HFFc6 (cell line): ENCODE measurements around the gene ARHGEF4. TPM values are rescaled to one million over a fixed set of nuclear protein-coding genes. Genes with fewer than 3 reads are reported as not detected.

Experiments
- DNase-seq: peaks from one replicate; pipeline ENCODE4 v3.0.0-alpha.2; 2018
- H3K27ac Mint-ChIP-seq: 2 replicates; pipeline ENCODE4 v1.8.0; 2020; ENCODE audit warnings: mild to moderate bottlenecking, mixed read lengths
- H3K27me3 Mint-ChIP-seq: 2 replicates; pipeline ENCODE4 v1.8.0; 2021; ENCODE audit warnings: mild to moderate bottlenecking, moderate library complexity, mixed read lengths; ENCODE audit not compliant: insufficient read depth
- H3K36me3 Mint-ChIP-seq: 2 replicates; pipeline ENCODE4 v1.8.0; 2021; ENCODE audit warnings: low read depth, mixed read lengths
- H3K4me1 Mint-ChIP-seq: 2 replicates; pipeline ENCODE4 v1.8.0; 2020; ENCODE audit warnings: low read depth, mixed read lengths
- H3K4me3 Mint-ChIP-seq: 2 replicates; pipeline ENCODE4 v1.8.0; 2020; ENCODE audit warnings: mild to moderate bottlenecking, moderate library complexity, mixed read lengths
- H3K9me3 Mint-ChIP-seq: 2 replicates; pipeline ENCODE4 v1.8.0; 2020; ENCODE audit warnings: mild to moderate bottlenecking, mixed read lengths
- total RNA-seq, 6 experiments: library from RNA; stranded (reverse); fragmentation: NEBNext Ultra II Directional; extraction: Animal tissue kit (Norgen Biotek cat#: 25700); gene quantifications; 2 replicates in 1 of 6; 3 replicates in 5 of 6; pipeline ENCODE4 v1.2.3, GENCODE V29; 2021
- TF ChIP-seq, protein P1 (sequence below): fragments of 200-600 bp; sonication (generic); IDR thresholded peaks from 2 replicates; pipeline ENCODE4 v1.5.0; 2021; ENCODE audit warnings: antibody characterized with exemption, mild to moderate bottlenecking

ARHGEF4 gene
- total RNA-seq, 6 experiments from 2014 or later: 0.94 to 2.2 (median 1.4) TPM

GRCh38 chr2:131056932-131057287 lies 220.2 kb downstream of the ARHGEF4 start:
- H3K27me3 Mint-ChIP-seq: peaks cover 3% of the 10 kb centered on the region; the same call in 1 of the 2 replicates
- H3K4me1 Mint-ChIP-seq: peaks cover 48% of the 10 kb centered on the region
- no peak for DNase-seq
- H3K36me3 Mint-ChIP-seq: peaks cover 57% of the 10 kb centered on the region
- TF ChIP-seq, protein P1, sequence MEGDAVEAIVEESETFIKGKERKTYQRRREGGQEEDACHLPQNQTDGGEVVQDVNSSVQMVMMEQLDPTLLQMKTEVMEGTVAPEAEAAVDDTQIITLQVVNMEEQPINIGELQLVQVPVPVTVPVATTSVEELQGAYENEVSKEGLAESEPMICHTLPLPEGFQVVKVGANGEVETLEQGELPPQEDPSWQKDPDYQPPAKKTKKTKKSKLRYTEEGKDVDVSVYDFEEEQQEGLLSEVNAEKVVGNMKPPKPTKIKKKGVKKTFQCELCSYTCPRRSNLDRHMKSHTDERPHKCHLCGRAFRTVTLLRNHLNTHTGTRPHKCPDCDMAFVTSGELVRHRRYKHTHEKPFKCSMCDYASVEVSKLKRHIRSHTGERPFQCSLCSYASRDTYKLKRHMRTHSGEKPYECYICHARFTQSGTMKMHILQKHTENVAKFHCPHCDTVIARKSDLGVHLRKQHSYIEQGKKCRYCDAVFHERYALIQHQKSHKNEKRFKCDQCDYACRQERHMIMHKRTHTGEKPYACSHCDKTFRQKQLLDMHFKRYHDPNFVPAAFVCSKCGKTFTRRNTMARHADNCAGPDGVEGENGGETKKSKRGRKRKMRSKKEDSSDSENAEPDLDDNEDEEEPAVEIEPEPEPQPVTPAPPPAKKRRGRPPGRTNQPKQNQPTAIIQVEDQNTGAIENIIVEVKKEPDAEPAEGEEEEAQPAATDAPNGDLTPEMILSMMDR: no peak
- no peak overlapping the region; the same call in 1 of the 2 replicates for H3K4me3 Mint-ChIP-seq
- H3K9me3 Mint-ChIP-seq: no peaks in the 10 kb centered on the region
- H3K27ac Mint-ChIP-seq: peak overlapping the region; percentile 92

DNA sequence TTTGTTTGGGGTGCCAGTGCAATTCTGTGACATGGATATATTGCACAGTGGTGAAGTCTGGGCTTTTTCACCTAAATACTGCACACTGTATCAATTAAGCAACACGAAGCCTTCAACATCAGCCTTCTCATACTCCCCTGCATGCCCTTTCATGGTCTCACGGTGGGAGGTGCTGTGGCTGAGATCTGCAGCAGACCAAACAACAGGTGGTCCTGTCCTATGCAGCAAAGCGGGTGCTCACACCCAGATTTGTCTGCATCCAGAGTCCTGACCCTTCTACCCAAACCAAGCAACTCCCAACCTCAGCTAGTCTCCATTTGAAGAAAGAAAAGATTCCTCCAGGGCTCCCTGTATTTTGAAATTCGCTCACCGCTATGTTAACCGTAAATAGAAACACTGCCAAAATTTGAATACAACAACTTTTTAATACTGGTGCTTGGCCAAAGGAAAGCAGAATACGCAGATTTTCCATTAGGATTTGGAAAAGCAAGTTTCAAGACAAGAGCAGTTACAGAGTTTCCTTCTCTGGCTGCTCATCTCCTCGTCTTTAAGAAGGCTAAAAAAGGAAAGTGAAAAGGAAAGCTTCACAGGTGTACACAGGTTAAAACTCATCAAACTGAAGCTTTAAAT lies 221.6 kb downstream of the ARHGEF4 start:
- H3K4me1 Mint-ChIP-seq: peaks cover 51% of the 10 kb centered on the region
- TF ChIP-seq, protein P1: no peak
- peak overlapping the region; percentile 21; the same call in 1 of the 2 replicates for H3K27ac Mint-ChIP-seq
- H3K27me3 Mint-ChIP-seq: peaks cover 3% of the 10 kb centered on the region; the same call in 1 of the 2 replicates
- no peak overlapping the region for H3K4me3 Mint-ChIP-seq
- no peak for DNase-seq
- H3K9me3 Mint-ChIP-seq: no peaks in the 10 kb centered on the region
- peaks cover 46% of the 10 kb centered on the region for H3K36me3 Mint-ChIP-seq

DNA sequence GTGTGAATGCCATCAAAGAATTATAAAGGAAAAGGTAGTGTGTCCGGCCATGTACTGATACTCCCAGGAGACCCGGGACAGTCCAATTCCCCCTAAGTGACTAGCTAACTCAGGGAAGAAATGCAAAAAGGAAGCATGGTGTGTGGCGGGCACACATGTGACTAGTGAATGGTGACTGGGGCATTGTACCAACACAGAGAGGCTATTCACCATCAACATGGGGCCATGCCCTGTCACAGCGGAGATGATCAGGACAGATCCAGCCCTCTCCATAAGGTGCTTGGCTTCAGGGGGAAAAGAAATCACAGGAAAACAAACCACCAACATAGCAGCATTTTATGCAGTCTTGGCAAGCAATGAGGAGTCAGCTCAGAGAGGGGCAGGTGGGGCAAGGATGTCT lies 222.2 kb downstream of the ARHGEF4 start:
- H3K27ac Mint-ChIP-seq: no peak overlapping the region
- TF ChIP-seq, protein P1: no peak
- H3K27me3 Mint-ChIP-seq: peaks cover 3% of the 10 kb centered on the region; the same call in 1 of the 2 replicates
- DNase-seq: no peak
- H3K9me3 Mint-ChIP-seq: no peaks in the 10 kb centered on the region
- H3K4me3 Mint-ChIP-seq: no peak overlapping the region
- H3K36me3 Mint-ChIP-seq: peaks cover 45% of the 10 kb centered on the region
- H3K4me1 Mint-ChIP-seq: peaks cover 51% of the 10 kb centered on the region

DNA sequence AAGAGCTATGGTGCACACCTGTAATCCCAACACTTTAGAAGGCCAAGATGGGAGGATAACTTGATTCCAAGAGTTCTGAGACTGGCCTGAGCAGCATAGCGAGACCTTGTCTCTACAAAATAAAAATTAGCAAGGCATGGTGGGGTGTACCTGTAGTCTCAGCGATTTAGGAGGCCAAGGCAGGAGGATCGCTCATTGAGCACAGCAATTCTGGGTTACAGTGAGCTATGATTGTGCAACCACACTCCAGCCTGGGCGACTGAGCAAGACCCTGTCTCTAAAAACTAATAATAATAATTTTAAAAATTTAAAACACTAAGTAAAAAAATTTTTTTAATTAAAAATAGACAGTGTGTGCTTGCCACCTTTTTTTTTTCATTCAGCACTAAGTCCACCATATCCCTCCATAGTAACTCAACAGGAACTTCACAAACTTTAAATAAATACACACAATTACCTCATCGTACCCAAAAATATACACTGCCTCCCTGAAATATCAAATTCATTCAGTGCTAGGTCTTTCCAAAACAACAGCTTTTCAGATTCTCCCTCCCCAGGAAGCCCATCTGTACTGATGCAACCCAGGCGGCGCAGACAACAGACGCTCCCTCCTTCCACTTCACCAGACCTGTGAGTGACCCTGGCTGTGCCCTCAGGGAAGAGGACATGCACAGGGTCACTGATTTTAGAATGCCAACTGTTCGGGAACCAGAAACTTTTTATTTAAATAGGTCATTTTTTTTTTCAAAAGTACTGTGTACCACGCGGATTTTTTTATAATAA lies 227.0 kb downstream of the ARHGEF4 start:
- peaks cover 1% of the 10 kb centered on the region; the same call in 1 of the 2 replicates for H3K27me3 Mint-ChIP-seq
- TF ChIP-seq, protein P1: no peak
- DNase-seq: no peak
- H3K4me1 Mint-ChIP-seq: peaks cover 31% of the 10 kb centered on the region
- peak overlapping the region; percentile 65 for H3K27ac Mint-ChIP-seq
- H3K9me3 Mint-ChIP-seq: no peaks in the 10 kb centered on the region
- H3K4me3 Mint-ChIP-seq: no peak overlapping the region
- H3K36me3 Mint-ChIP-seq: peaks cover 33% of the 10 kb centered on the region

DNA sequence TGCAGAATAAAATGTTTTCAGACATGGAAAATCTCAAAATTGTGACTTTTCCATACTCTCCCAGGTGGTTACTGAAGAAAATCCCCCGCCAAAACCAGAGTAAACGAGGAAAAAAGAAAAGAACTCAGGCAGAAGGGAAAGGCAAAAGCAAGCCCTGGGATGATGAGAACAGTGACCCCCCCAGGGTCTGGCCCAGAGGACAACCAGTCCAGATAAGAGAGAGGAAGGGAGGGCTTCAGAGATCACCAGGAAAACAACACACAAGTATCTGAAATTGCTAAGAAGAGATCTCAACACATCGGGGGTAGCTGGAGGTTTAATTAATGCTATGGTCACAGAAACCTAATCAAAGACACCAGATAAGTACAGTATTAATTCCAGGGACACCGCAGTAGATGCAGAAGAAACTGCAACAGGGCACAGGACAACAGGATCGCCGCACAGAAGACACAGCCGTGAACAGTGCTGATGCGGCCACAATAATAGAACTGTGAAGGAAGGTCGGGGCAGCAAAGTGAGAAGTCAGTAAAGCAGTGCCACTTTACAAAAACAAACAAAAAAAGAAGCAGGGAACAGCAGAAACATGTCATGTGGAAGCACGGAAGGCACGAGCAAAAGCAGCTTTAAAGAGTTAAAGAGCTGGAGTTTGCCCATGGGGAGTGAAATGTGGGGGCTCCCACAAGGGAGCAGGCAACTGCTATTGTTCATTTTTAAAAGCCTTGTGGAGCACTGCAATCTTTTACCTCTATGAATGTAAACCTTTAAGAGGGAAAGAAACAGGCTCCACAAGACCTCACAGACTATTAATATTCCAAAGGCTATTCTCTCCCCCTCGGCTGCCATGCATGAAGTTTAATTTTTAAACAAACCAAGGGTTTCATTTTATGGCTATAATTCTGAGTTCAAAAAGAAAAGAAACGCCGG lies 228.1 kb downstream of the ARHGEF4 start:
- H3K36me3 Mint-ChIP-seq: peaks cover 31% of the 10 kb centered on the region
- H3K27me3 Mint-ChIP-seq: no peaks in the 10 kb centered on the region; the same call in 1 of the 2 replicates
- H3K4me1 Mint-ChIP-seq: peaks cover 21% of the 10 kb centered on the region
- H3K27ac Mint-ChIP-seq: no peak overlapping the region
- TF ChIP-seq, protein P1: no peak
- H3K4me3 Mint-ChIP-seq: no peak overlapping the region
- no peak for DNase-seq
- H3K9me3 Mint-ChIP-seq: no peaks in the 10 kb centered on the region
